Activated CD8-positive, alpha-beta memory T cell treated with anti-CD3 and anti-CD28 coated beads, Interleukin-2, amount 10 ng/mL, durations not matched to agents 7 days and 5 days (primary cell): ENCODE results near the gene OPRL1. TPM values are rescaled to one million over a fixed set of nuclear protein-coding genes. Genes with fewer than 3 reads are reported as not detected.

Source experiments
- ATAC-seq: fragments of 150-1000 bp; cut with Tn5 transposase; one replicate; pipeline ENCODE4 v1.10.0; 2021; ENCODE audit warnings: moderate library complexity
- CTCF ChIA-PET: fragments of 350-600 bp; sonication (Branson Sonifier 250); formaldehyde crosslinking; loops from one replicate; lab custom pipeline; 2021; ENCODE audit warnings: antibody characterized with exemption; lab: Charles Lee
- DNase-seq: peaks from one replicate; pipeline ENCODE4 v3.0.0-alpha.2; 2020
- H3K27ac Mint-ChIP-seq: one replicate; pipeline ENCODE4 v1.8.0; 2021; ENCODE audit warnings: mild to moderate bottlenecking, mixed read lengths
- H3K27me3 Mint-ChIP-seq: one replicate; pipeline ENCODE4 v1.8.0; 2021; ENCODE audit warnings: mixed read lengths
- H3K36me3 Mint-ChIP-seq: one replicate; pipeline ENCODE4 v1.8.0; 2021; ENCODE audit warnings: mild to moderate bottlenecking, mixed read lengths
- H3K4me1 Mint-ChIP-seq: one replicate; pipeline ENCODE4 v1.8.0; 2021; ENCODE audit warnings: mixed read lengths
- H3K4me3 Mint-ChIP-seq: one replicate; pipeline ENCODE4 v1.8.0; 2021; ENCODE audit warnings: mild to moderate bottlenecking, moderate library complexity, mixed read lengths
- H3K9me3 Mint-ChIP-seq: one replicate; pipeline ENCODE4 v1.8.0; 2022; ENCODE audit warnings: low read depth, mixed read lengths
- total RNA-seq, 2 experiments: library from RNA; stranded (reverse); gene quantifications; one replicate each; pipeline ENCODE4 v1.2.3, GENCODE V29; 2021

Gene OPRL1
- total RNA-seq, 2 experiments from 2014 or later = 0.75 to 0.99 TPM

- Mint-ChIP-seq H3K36me3 (no peaks in the 10 kb centered on the region), H3K4me3 (no peak overlapping the region), H3K4me1 (no peaks in the 10 kb centered on the region), H3K9me3 (peaks cover 3% of the 10 kb centered on the region), H3K27me3 (no peaks in the 10 kb centered on the region), H3K27ac (no peak overlapping the region)
- ATAC-seq (no peak), DNase-seq (no peak)
- CTCF ChIA-PET = no interaction called here
These were observed 11.9 kb downstream of the OPRL1 start for GRCh38 chr20:64091770-64092169.

DNA sequence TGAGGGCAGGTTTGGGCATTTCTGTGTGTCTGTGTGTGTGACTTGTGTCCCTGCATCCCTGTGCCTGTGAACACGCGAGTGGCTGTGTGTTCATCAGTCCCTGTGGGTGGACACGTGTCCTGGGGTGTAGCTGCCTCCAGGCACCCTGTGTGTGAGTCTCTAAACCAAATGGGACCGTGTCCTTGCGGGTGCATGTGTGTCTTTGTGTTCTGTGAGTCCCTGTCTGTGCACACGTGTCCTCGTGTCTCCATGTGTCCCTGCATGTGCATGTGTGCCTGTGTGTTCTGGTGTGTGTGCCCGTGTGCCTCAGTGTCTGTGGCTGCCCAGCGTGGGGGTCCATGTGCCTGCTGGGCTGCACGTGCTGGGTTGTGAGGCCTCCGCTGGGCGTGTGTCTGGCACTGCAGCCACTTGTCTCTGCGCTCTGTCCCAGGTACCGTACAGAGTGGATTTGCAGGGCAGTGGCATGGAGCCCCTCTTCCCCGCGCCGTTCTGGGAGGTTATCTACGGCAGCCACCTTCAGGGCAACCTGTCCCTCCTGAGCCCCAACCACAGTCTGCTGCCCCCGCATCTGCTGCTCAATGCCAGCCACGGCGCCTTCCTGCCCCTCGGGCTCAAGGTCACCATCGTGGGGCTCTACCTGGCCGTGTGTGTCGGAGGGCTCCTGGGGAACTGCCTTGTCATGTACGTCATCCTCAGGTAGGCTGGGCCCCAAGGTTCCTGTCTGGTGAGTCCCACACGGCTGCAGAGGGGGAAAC is 12.6 kb downstream of the OPRL1 start:
- no peak overlapping the region for H3K27ac Mint-ChIP-seq
- CTCF ChIA-PET = no interaction called here

DNA sequence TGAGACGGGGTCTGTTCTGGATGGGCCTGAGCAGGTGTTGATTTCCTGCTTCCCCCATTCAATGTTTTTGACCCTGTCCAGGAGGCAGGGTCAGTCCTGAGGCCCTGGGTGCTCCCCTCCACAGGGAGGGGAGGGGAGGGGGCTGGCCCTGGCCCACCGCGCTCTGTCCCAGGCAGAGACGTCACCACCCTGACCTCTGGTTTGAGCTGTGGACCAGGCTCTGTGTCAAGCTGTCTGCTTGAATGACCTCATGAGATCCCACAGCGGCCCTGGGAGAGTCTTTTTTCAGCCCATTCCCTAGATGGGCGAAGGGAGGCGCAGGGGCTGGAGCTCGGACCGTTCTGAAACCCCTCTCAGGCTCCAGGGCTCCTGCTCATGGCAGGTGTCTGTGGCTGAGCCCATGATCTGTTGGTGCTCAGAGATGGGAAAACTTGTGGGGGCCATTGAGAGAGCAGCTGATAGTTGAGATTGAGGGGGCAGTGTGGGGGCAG is 13.2 kb downstream of the OPRL1 start:
- no peak for ATAC-seq

More for the DNA sequence above, 12.6 kb downstream of the OPRL1 start:
- DNase-seq = no peak
- Mint-ChIP-seq H3K4me1 (no peaks in the 10 kb centered on the region), H3K4me3 (no peak overlapping the region), H3K9me3 (peaks cover 4% of the 10 kb centered on the region), H3K27me3 (no peaks in the 10 kb centered on the region), H3K36me3 (no peaks in the 10 kb centered on the region)
- peak; percentile 34 for ATAC-seq

GRCh38 chr20:64095455-64095854 is 15.6 kb downstream of the OPRL1 start:
- Mint-ChIP-seq H3K27me3 (no peaks in the 10 kb centered on the region), H3K4me1 (peaks cover 4% of the 10 kb centered on the region), H3K9me3 (peaks cover 4% of the 10 kb centered on the region), H3K36me3 (no peaks in the 10 kb centered on the region), H3K27ac (no peak overlapping the region), H3K4me3 (no peak overlapping the region)
- no peak for ATAC-seq
- no peak for DNase-seq
- CTCF ChIA-PET = interaction anchor here (1.6 kb wide), 1 partner anchor 12 kb away, joined by 5 read pairs; the partner anchor contains the start of gene LKAAEAR1

More for the DNA sequence above, 13.2 kb downstream of the OPRL1 start:
- Mint-ChIP-seq H3K4me3 (no peak overlapping the region), H3K36me3 (no peaks in the 10 kb centered on the region), H3K9me3 (peaks cover 4% of the 10 kb centered on the region), H3K27ac (no peak overlapping the region), H3K4me1 (no peaks in the 10 kb centered on the region), H3K27me3 (no peaks in the 10 kb centered on the region)
- CTCF ChIA-PET = no interaction called here
- DNase-seq = no peak

GRCh38 chr20:64095927-64096326 is 16.0 kb downstream of the OPRL1 start:
- Mint-ChIP-seq H3K27me3 (peaks cover 2% of the 10 kb centered on the region), H3K36me3 (no peaks in the 10 kb centered on the region), H3K4me3 (no peak overlapping the region), H3K27ac (no peak overlapping the region), H3K9me3 (peaks cover 4% of the 10 kb centered on the region), H3K4me1 (peaks cover 4% of the 10 kb centered on the region)
- CTCF ChIA-PET = interaction anchor here (1.6 kb wide), 1 partner anchor 12 kb away, joined by 5 read pairs; the partner anchor contains the start of gene LKAAEAR1
- DNase-seq (no peak), ATAC-seq (no peak)

DNA sequence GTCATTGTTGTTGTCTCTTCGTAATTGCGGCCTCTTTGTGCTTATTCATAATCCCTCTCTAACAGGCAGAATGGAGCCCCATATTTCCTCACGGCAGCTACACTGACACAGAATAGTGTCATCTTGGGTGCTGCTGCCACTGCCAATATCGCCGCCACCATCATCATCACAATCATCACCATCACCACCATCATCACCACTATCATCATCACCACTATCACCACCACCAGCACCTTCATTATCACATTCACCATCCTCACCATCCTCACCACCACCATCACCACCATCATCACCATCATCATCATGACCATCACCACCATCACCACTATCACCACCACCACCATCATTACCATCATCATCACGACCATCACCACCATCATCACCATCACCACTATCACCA is 16.7 kb downstream of the OPRL1 start:
- Mint-ChIP-seq H3K27me3 (peaks cover 8% of the 10 kb centered on the region), H3K9me3 (peaks cover 4% of the 10 kb centered on the region), H3K4me1 (peaks cover 6% of the 10 kb centered on the region), H3K27ac (no peak overlapping the region), H3K36me3 (no peaks in the 10 kb centered on the region), H3K4me3 (no peak overlapping the region)
- no peak for DNase-seq
- CTCF ChIA-PET = interaction anchor here (1.6 kb wide), 1 partner anchor 13 kb away, joined by 5 read pairs; the partner anchor contains the start of gene LKAAEAR1
- ATAC-seq = no peak

GRCh38 chr20:64098471-64099013 is 18.7 kb downstream of the OPRL1 start:
- CTCF ChIA-PET = interaction anchor here (1.1 kb wide), 1 partner anchor 22 kb away, joined by 7 read pairs; no protein-coding TSS in a partner anchor
- DNase-seq (no peak), ATAC-seq (no peak)
- H3K27ac Mint-ChIP-seq = no peak overlapping the region
- peaks cover 9% of the 10 kb centered on the region for H3K4me1 Mint-ChIP-seq
- no peaks in the 10 kb centered on the region for H3K36me3 Mint-ChIP-seq
- H3K9me3 Mint-ChIP-seq = peaks cover 4% of the 10 kb centered on the region
- H3K4me3 Mint-ChIP-seq = no peak overlapping the region
- H3K27me3 Mint-ChIP-seq = peaks cover 17% of the 10 kb centered on the region

DNA sequence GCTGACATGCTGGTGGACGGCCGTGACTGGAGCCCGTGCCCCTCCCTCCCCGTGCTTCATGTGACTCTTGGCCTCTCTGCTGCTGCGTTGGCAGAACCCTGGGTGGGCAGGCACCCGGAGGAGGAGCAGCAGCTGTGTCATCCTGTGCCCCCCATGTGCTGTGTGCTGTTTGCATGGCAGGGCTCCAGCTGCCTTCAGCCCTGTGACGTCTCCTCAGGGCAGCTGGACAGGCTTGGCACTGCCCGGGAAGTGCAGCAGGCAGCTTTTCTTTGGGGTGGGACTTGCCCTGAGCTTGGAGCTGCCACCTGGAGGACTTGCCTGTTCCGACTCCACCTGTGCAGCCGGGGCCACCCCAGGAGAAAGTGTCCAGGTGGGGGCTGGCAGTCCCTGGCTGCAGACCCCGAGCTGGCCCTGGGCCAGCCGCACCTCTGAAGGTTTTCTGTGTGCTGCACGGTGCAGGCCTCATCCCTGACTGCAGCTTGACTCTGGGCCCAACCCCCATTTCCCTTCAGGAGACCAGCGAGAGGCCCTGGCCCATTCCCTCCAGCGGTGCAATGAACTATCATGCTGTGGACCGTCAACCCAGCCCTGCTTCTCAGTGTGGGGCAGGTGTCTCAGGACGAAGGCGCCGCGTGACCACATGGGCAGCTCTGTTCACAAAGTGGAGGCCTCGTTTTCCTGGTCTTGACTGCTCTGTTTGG is 19.4 kb downstream of the OPRL1 start:
- Mint-ChIP-seq H3K4me1 (peaks cover 9% of the 10 kb centered on the region), H3K4me3 (no peak overlapping the region), H3K9me3 (peaks cover 4% of the 10 kb centered on the region), H3K36me3 (no peaks in the 10 kb centered on the region), H3K27ac (no peak overlapping the region), H3K27me3 (peaks cover 23% of the 10 kb centered on the region)
- no peak for DNase-seq
- CTCF ChIA-PET = interaction anchor here (1.1 kb wide), 1 partner anchor 21 kb away, joined by 7 read pairs; no protein-coding TSS in a partner anchor
- ATAC-seq = no peak

GRCh38 chr20:64099880-64100565 is 20.1 kb downstream of the OPRL1 start:
- DNase-seq (no peak), ATAC-seq (no peak)
- H3K4me1 Mint-ChIP-seq = peaks cover 9% of the 10 kb centered on the region
- no peak overlapping the region for H3K27ac Mint-ChIP-seq
- no peak overlapping the region for H3K4me3 Mint-ChIP-seq
- H3K9me3 Mint-ChIP-seq = peaks cover 4% of the 10 kb centered on the region
- H3K27me3 Mint-ChIP-seq = peaks cover 23% of the 10 kb centered on the region
- CTCF ChIA-PET = no interaction called here
- no peaks in the 10 kb centered on the region for H3K36me3 Mint-ChIP-seq

- CTCF ChIA-PET = interaction anchor here (0.9 to 2.2 kb wide), 2 partner anchors 11 to 16 kb away, joined by 3 to 16 read pairs; partner anchors contain the start of gene LKAAEAR1
- peaks cover 9% of the 10 kb centered on the region for H3K4me1 Mint-ChIP-seq
- no peak overlapping the region for H3K4me3 Mint-ChIP-seq
- H3K36me3 Mint-ChIP-seq = no peaks in the 10 kb centered on the region
- peaks cover 23% of the 10 kb centered on the region for H3K27me3 Mint-ChIP-seq
- no peak overlapping the region for H3K27ac Mint-ChIP-seq
- H3K9me3 Mint-ChIP-seq = peaks cover 4% of the 10 kb centered on the region
- ATAC-seq = no peak
- DNase-seq = no peak
These were observed 20.6 kb downstream of the OPRL1 start for GRCh38 chr20:64100566-64100888.

- no peak for ATAC-seq
- no peaks in the 10 kb centered on the region for H3K36me3 Mint-ChIP-seq
- H3K4me3 Mint-ChIP-seq = no peak overlapping the region
- H3K4me1 Mint-ChIP-seq = peaks cover 9% of the 10 kb centered on the region
- DNase-seq = no peak
- H3K27ac Mint-ChIP-seq = no peak overlapping the region
- CTCF ChIA-PET = interaction anchor here (0.9 to 2.2 kb wide), 6 partner anchors 9 to 41 kb away, joined by 3 to 16 read pairs (median 3); partner anchors contain the start of gene LKAAEAR1
- peaks cover 23% of the 10 kb centered on the region for H3K27me3 Mint-ChIP-seq
- H3K9me3 Mint-ChIP-seq = peaks cover 4% of the 10 kb centered on the region
These were observed 21.2 kb downstream of the OPRL1 start for GRCh38 chr20:64100946-64101688.
